ENCODE measurements around the gene ZNF687.

ZNF687 gene, protein sequence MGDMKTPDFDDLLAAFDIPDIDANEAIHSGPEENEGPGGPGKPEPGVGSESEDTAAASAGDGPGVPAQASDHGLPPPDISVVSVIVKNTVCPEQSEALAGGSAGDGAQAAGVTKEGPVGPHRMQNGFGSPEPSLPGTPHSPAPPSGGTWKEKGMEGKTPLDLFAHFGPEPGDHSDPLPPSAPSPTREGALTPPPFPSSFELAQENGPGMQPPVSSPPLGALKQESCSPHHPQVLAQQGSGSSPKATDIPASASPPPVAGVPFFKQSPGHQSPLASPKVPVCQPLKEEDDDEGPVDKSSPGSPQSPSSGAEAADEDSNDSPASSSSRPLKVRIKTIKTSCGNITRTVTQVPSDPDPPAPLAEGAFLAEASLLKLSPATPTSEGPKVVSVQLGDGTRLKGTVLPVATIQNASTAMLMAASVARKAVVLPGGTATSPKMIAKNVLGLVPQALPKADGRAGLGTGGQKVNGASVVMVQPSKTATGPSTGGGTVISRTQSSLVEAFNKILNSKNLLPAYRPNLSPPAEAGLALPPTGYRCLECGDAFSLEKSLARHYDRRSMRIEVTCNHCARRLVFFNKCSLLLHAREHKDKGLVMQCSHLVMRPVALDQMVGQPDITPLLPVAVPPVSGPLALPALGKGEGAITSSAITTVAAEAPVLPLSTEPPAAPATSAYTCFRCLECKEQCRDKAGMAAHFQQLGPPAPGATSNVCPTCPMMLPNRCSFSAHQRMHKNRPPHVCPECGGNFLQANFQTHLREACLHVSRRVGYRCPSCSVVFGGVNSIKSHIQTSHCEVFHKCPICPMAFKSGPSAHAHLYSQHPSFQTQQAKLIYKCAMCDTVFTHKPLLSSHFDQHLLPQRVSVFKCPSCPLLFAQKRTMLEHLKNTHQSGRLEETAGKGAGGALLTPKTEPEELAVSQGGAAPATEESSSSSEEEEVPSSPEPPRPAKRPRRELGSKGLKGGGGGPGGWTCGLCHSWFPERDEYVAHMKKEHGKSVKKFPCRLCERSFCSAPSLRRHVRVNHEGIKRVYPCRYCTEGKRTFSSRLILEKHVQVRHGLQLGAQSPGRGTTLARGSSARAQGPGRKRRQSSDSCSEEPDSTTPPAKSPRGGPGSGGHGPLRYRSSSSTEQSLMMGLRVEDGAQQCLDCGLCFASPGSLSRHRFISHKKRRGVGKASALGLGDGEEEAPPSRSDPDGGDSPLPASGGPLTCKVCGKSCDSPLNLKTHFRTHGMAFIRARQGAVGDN

DNA sequence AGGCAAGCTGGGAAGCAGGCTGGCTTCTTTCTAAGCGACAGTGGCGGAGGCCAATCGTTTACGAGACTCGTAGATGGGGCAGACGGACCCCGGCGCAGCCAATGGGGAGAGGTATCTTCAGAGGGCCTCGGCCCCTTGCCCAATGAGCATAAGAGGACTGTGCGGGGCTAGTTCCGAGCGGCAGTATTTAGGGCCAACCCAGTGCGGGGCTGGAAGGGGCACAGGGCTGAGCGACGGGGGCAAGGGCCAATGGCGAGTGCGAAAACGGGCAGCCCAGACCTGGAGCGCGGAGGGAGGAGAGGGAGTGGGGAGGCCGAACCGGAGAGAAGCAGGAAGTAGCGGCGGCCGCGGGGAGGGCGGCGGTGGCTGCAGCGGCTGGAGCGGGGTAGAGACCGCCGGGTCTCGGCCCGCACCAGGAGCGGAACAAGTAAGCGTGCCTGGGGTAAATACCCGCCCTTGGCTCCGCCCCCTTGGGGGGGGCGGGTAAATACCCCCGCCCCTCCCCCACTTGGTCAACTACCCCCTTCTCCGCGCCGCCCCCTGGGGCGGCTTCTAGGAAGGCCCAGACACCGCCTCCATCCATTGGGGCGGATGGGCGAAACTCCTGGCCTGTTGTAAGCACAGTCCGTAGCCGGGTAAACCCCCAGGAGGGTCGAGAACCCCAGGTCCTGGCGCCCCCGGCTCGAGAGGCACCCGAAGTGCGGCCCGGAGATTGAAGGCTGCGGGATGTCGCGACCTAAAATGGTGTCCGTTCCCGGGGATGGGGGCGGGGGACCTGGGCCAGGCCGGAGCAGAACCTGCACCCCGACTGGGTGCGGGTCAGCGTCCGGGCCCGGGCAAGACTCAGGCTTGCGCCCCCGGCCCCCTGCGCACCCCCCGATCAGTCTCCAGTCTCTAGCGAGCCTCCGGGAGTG, at the start of gene ZNF687:
ZNF687 (plus strand) TSS at position 331 of the 914 bp plus-strand sequence. CDS start 3,993 bp downstream, outside the sequence.
- ATAC-seq = peak; percentile 94
- TF ChIP-seq, protein P1, sequence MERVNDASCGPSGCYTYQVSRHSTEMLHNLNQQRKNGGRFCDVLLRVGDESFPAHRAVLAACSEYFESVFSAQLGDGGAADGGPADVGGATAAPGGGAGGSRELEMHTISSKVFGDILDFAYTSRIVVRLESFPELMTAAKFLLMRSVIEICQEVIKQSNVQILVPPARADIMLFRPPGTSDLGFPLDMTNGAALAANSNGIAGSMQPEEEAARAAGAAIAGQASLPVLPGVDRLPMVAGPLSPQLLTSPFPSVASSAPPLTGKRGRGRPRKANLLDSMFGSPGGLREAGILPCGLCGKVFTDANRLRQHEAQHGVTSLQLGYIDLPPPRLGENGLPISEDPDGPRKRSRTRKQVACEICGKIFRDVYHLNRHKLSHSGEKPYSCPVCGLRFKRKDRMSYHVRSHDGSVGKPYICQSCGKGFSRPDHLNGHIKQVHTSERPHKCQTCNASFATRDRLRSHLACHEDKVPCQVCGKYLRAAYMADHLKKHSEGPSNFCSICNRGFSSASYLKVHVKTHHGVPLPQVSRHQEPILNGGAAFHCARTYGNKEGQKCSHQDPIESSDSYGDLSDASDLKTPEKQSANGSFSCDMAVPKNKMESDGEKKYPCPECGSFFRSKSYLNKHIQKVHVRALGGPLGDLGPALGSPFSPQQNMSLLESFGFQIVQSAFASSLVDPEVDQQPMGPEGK (CRISPR knock-in tag; IDR thresholded peaks at IDR 0.05; ENCODE audit: borderline replicate concordance) = peak; percentile 92; the same call in 1 of the 2 replicates
- no peak for TF ChIP-seq TOX (CRISPR knock-in tag; IDR thresholded peaks at IDR 0.05; ENCODE audit: borderline replicate concordance)

DNA sequence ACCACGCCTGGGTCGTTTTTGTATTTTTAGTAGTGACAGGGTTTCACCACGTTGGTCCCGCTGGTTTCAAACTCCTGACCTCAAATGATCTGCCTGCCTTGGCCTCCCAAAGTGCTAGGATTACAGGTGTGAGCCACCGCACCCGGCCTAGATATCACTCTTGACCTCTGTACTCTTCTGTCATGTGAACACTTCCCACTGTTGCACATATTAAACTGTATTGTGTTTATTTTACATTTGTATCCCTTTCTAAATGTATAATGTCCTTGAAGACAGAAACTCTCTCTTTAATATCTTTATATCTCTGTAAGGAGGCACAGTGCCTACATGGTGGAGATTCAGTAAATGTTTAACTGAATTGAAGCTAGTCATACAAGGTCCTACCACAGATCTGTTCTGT, 46.9 kb upstream of the ZNF687 start:
- ATAC-seq = no peak
- TF ChIP-seq OSR1 (CRISPR knock-in tag; IDR thresholded peaks at IDR 0.05) (no peak), ESRRG (CRISPR knock-in tag; IDR thresholded peaks at IDR 0.05) (no peak), GLIS3 (CRISPR knock-in tag; IDR thresholded peaks at IDR 0.05) (no peak), ARNTL (CRISPR knock-in tag; IDR thresholded peaks at IDR 0.05; ENCODE audit: borderline replicate concordance, low read depth) (no peak), TCF4 (CRISPR knock-in tag; IDR thresholded peaks at IDR 0.05; ENCODE audit: borderline replicate concordance) (no peak), RARB (CRISPR knock-in tag; IDR thresholded peaks at IDR 0.05) (no peak), PPARA (CRISPR knock-in tag; IDR thresholded peaks at IDR 0.05; ENCODE audit: borderline replicate concordance) (no peak), ZC3H10 (CRISPR knock-in tag; IDR thresholded peaks at IDR 0.05) (no peak), ISL1 (CRISPR knock-in tag; IDR thresholded peaks at IDR 0.05) (no peak), SNAI2 (CRISPR knock-in tag; IDR thresholded peaks at IDR 0.05) (no peak), ZNF565 (CRISPR knock-in tag; conservative IDR thresholded peaks at IDR 0.05; ENCODE audit: low read depth) (no peak), ZFP3 (CRISPR knock-in tag; IDR thresholded peaks at IDR 0.05) (no peak), ZNF8 (CRISPR knock-in tag; IDR thresholded peaks at IDR 0.05) (no peak)
- TF ChIP-seq, protein P1 (CRISPR knock-in tag; IDR thresholded peaks at IDR 0.05; ENCODE audit: borderline replicate concordance) = no peak
- TF ChIP-seq, protein P2, sequence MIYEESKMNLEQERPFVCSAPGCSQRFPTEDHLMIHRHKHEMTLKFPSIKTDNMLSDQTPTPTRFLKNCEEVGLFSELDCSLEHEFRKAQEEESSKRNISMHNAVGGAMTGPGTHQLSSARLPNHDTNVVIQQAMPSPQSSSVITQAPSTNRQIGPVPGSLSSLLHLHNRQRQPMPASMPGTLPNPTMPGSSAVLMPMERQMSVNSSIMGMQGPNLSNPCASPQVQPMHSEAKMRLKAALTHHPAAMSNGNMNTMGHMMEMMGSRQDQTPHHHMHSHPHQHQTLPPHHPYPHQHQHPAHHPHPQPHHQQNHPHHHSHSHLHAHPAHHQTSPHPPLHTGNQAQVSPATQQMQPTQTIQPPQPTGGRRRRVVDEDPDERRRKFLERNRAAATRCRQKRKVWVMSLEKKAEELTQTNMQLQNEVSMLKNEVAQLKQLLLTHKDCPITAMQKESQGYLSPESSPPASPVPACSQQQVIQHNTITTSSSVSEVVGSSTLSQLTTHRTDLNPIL (CRISPR knock-in tag; IDR thresholded peaks at IDR 0.05; ENCODE audit: low read depth) = no peak
- TF ChIP-seq, protein P3, sequence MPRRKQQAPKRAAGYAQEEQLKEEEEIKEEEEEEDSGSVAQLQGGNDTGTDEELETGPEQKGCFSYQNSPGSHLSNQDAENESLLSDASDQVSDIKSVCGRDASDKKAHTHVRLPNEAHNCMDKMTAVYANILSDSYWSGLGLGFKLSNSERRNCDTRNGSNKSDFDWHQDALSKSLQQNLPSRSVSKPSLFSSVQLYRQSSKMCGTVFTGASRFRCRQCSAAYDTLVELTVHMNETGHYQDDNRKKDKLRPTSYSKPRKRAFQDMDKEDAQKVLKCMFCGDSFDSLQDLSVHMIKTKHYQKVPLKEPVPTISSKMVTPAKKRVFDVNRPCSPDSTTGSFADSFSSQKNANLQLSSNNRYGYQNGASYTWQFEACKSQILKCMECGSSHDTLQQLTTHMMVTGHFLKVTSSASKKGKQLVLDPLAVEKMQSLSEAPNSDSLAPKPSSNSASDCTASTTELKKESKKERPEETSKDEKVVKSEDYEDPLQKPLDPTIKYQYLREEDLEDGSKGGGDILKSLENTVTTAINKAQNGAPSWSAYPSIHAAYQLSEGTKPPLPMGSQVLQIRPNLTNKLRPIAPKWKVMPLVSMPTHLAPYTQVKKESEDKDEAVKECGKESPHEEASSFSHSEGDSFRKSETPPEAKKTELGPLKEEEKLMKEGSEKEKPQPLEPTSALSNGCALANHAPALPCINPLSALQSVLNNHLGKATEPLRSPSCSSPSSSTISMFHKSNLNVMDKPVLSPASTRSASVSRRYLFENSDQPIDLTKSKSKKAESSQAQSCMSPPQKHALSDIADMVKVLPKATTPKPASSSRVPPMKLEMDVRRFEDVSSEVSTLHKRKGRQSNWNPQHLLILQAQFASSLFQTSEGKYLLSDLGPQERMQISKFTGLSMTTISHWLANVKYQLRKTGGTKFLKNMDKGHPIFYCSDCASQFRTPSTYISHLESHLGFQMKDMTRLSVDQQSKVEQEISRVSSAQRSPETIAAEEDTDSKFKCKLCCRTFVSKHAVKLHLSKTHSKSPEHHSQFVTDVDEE (CRISPR knock-in tag; IDR thresholded peaks at IDR 0.05) = no peak
- TF ChIP-seq, protein P4, sequence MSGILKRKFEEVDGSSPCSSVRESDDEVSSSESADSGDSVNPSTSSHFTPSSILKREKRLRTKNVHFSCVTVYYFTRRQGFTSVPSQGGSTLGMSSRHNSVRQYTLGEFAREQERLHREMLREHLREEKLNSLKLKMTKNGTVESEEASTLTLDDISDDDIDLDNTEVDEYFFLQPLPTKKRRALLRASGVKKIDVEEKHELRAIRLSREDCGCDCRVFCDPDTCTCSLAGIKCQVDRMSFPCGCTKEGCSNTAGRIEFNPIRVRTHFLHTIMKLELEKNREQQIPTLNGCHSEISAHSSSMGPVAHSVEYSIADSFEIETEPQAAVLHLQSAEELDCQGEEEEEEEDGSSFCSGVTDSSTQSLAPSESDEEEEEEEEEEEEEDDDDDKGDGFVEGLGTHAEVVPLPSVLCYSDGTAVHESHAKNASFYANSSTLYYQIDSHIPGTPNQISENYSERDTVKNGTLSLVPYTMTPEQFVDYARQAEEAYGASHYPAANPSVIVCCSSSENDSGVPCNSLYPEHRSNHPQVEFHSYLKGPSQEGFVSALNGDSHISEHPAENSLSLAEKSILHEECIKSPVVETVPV (CRISPR knock-in tag; IDR thresholded peaks at IDR 0.05) = no peak
- TF ChIP-seq, protein P5, sequence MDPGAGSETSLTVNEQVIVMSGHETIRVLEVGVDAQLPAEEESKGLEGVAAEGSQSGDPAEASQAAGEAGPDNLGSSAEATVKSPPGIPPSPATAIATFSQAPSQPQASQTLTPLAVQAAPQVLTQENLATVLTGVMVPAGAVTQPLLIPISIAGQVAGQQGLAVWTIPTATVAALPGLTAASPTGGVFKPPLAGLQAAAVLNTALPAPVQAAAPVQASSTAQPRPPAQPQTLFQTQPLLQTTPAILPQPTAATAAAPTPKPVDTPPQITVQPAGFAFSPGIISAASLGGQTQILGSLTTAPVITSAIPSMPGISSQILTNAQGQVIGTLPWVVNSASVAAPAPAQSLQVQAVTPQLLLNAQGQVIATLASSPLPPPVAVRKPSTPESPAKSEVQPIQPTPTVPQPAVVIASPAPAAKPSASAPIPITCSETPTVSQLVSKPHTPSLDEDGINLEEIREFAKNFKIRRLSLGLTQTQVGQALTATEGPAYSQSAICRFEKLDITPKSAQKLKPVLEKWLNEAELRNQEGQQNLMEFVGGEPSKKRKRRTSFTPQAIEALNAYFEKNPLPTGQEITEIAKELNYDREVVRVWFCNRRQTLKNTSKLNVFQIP (CRISPR knock-in tag; IDR thresholded peaks at IDR 0.05; ENCODE audit: borderline replicate concordance, low read depth) = no peak
